ENCODE data around the gene GAB2.

DNA sequence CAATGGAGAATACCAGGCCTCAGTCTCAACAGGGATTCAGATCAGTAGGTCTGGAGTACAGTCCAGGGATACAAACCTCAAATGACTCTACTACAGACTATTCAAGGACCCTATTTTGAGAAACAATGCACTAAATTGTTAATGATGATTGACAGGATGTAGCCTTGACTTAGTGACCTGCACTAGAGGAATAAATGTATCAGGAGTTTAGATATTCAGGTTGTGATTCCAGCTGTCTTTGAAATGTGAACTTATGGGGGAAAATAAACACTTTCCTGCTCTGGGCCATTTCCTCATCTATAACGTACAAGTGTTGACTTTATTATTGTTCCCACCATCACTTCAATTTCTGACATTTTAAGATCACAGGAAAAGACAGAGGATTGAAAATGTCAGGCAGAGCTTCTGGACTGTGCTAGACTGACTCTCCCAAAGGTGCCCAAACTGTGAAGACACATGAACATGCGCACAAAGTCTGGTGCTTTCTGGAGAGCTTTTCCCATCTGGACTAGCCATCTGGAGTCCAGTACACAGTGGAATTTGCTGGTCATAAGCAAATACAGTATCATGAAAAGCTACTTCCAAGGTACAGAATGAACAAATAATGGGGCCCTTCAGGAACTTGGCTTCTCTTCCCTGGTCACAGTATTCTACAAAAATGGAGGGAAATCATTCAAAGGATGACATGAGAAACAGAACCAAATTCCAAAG is 118.5 kb downstream of the GAB2 start:
- TF ChIP-seq POLR2A (IDR thresholded peaks at IDR 0.05), result no peak
- TF ChIP-seq, protein P1, sequence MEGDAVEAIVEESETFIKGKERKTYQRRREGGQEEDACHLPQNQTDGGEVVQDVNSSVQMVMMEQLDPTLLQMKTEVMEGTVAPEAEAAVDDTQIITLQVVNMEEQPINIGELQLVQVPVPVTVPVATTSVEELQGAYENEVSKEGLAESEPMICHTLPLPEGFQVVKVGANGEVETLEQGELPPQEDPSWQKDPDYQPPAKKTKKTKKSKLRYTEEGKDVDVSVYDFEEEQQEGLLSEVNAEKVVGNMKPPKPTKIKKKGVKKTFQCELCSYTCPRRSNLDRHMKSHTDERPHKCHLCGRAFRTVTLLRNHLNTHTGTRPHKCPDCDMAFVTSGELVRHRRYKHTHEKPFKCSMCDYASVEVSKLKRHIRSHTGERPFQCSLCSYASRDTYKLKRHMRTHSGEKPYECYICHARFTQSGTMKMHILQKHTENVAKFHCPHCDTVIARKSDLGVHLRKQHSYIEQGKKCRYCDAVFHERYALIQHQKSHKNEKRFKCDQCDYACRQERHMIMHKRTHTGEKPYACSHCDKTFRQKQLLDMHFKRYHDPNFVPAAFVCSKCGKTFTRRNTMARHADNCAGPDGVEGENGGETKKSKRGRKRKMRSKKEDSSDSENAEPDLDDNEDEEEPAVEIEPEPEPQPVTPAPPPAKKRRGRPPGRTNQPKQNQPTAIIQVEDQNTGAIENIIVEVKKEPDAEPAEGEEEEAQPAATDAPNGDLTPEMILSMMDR (IDR thresholded peaks at IDR 0.05), result no peak
